ENCODE results near the gene SLC25A30. TPM values are rescaled to one million over a fixed set of nuclear protein-coding genes. Genes with fewer than 3 reads are reported as not detected.

Gene SLC25A30
- total RNA-seq: 11.6 to 15.0 TPM (median 13.4 TPM) in 3 replicates
- long read RNA-seq, partial matches to known transcripts: 0 of 3 reads
- long read RNA-seq, other reads (novel, unspliced or antisense): 2 of 3 reads

GRCh38 chr13:45417790-45418534 lies at the start of gene SLC25A30:
SLC25A30 (minus strand) TSS chr13:45418373; CDS start chr13:45411425, 6,948 bp downstream.
- peak; percentile 94 for DNase-seq (ENCODE audit: low spot score)
- TF ChIP-seq CTCF (IDR thresholded peaks at IDR 0.05): no peak
- no peaks in the 10 kb centered on the region for H3K36me3 Mint-ChIP-seq (ENCODE audit: low read depth)
- H3K9me3 Mint-ChIP-seq (ENCODE audit: low read depth): no peaks in the 10 kb centered on the region
- H3K4me1 Mint-ChIP-seq (ENCODE audit: low read depth): peaks cover 32% of the 10 kb centered on the region
- H3K27ac Mint-ChIP-seq (ENCODE audit: unreplicated experiment): peak within 1 kb of the TSS; percentile 91
- peak within 1 kb of the TSS; percentile 91 for H3K4me3 Mint-ChIP-seq (ENCODE audit: unreplicated experiment)
- H3K27me3 Mint-ChIP-seq (ENCODE audit: low read depth): no peaks in the 10 kb centered on the region

- Mint-ChIP-seq H3K4me3 (ENCODE audit: unreplicated experiment) (peak overlapping the region; percentile 92), H3K36me3 (ENCODE audit: low read depth) (peaks cover 6% of the 10 kb centered on the region), H3K4me1 (ENCODE audit: low read depth) (peaks cover 51% of the 10 kb centered on the region), H3K9me3 (ENCODE audit: low read depth) (no peaks in the 10 kb centered on the region), H3K27ac (ENCODE audit: unreplicated experiment) (peak overlapping the region; percentile 97), H3K27me3 (ENCODE audit: low read depth) (no peaks in the 10 kb centered on the region)
- no peak for DNase-seq (ENCODE audit: low spot score)
- no peak for TF ChIP-seq CTCF (IDR thresholded peaks at IDR 0.05)
Observed at GRCh38 chr13:45466359-45466758, 48.2 kb upstream of the SLC25A30 start.

GRCh38 chr13:45464687-45465453 lies 46.7 kb upstream of the SLC25A30 start, which contains the start of gene COG3:
COG3 (plus strand) TSS chr13:45464939; CDS start chr13:45465037, 98 bp downstream.
- DNase-seq (ENCODE audit: low spot score): peak; percentile 96
- peak; percentile 68 for TF ChIP-seq CTCF (IDR thresholded peaks at IDR 0.05)
- Mint-ChIP-seq H3K4me3 (ENCODE audit: unreplicated experiment) (peak within 1 kb of the TSS; percentile 92), H3K36me3 (ENCODE audit: low read depth) (peaks cover 5% of the 10 kb centered on the region), H3K9me3 (ENCODE audit: low read depth) (no peaks in the 10 kb centered on the region), H3K27me3 (ENCODE audit: low read depth) (no peaks in the 10 kb centered on the region), H3K4me1 (ENCODE audit: low read depth) (peaks cover 42% of the 10 kb centered on the region), H3K27ac (ENCODE audit: unreplicated experiment) (peak within 1 kb of the TSS; percentile 97)

GRCh38 chr13:45464141-45464686 lies 46.0 kb upstream of the SLC25A30 start:
- H3K4me1 Mint-ChIP-seq (ENCODE audit: low read depth): peaks cover 42% of the 10 kb centered on the region
- no peak for TF ChIP-seq CTCF (IDR thresholded peaks at IDR 0.05)
- peaks cover 5% of the 10 kb centered on the region for H3K36me3 Mint-ChIP-seq (ENCODE audit: low read depth)
- peak overlapping the region; percentile 92 for H3K4me3 Mint-ChIP-seq (ENCODE audit: unreplicated experiment)
- H3K27ac Mint-ChIP-seq (ENCODE audit: unreplicated experiment): peak overlapping the region; percentile 97
- no peaks in the 10 kb centered on the region for H3K27me3 Mint-ChIP-seq (ENCODE audit: low read depth)
- no peaks in the 10 kb centered on the region for H3K9me3 Mint-ChIP-seq (ENCODE audit: low read depth)
- no peak for DNase-seq (ENCODE audit: low spot score)
